A673 (cell line): Measurements from ENCODE around the gene HEBP1.

Source experiments
- EZH2 ChIP-seq: fragments of 200-600 bp; sonication (generic); IDR thresholded peaks from 2 replicates; pipeline ENCODE4 v1.6.1; 2017; ENCODE audit warnings: borderline replicate concordance, low read depth, mild to moderate bottlenecking, mixed read lengths, antibody characterized with exemption, low read length; ENCODE audit not compliant: poor library complexity, severe bottlenecking
- TF ChIP-seq, protein P1 (sequence below): fragments of 300-800, 200-600 bp; sonication (generic); conservative IDR thresholded peaks from 2 replicates; pipeline ENCODE4 v1.5.1; 2017; ENCODE audit warnings: low read depth, mild to moderate bottlenecking, antibody characterized with exemption, low read length, moderate library complexity, mixed read lengths

DNA sequence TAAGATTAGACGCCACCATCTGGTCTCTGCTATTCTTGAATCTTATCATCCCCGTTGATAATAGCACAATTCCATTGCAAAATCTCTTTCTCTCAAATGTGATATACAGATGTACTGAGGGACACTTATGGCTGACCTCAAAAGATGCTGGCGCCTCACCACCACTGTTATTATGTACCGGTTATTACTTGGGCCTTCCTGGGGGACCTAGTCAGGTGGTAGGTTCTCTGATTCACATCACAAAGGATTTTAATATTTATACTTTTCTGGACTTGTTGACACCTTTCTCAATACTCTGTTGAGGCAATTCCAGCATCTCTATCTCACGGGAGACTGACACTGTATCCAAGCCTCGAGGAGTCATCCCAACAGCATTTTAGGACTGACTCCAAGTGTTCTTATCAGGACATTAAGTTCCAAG, 22.8 kb upstream of the HEBP1 start:
- TF ChIP-seq, protein P1, sequence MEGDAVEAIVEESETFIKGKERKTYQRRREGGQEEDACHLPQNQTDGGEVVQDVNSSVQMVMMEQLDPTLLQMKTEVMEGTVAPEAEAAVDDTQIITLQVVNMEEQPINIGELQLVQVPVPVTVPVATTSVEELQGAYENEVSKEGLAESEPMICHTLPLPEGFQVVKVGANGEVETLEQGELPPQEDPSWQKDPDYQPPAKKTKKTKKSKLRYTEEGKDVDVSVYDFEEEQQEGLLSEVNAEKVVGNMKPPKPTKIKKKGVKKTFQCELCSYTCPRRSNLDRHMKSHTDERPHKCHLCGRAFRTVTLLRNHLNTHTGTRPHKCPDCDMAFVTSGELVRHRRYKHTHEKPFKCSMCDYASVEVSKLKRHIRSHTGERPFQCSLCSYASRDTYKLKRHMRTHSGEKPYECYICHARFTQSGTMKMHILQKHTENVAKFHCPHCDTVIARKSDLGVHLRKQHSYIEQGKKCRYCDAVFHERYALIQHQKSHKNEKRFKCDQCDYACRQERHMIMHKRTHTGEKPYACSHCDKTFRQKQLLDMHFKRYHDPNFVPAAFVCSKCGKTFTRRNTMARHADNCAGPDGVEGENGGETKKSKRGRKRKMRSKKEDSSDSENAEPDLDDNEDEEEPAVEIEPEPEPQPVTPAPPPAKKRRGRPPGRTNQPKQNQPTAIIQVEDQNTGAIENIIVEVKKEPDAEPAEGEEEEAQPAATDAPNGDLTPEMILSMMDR = no peak
- TF ChIP-seq EZH2 = no peak
